Measurements from ENCODE around the gene DDX46. TPM values are rescaled to one million over a fixed set of nuclear protein-coding genes. Genes with fewer than 3 reads are reported as not detected.
"Not testable (repeated sequence)": the region's sequence is repeated elsewhere in the genome, so short reads cannot be mapped to it uniquely, and the experiment has no call there.

The DDX46 gene
- total RNA-seq, 1 experiment from 2014 or later, result 18.1 TPM

- in situ Hi-C loops (cut with HindIII; ENCODE audit: low sequenced_read_pairs), result no loop called here
- DNase-seq (ENCODE audit: low spot score), result no peak
Measured at GRCh38 chr5:134833340-134834032, 74.9 kb downstream of the DDX46 start.

- in situ Hi-C loops (cut with HindIII; ENCODE audit: low sequenced_read_pairs), result no loop called here
- DNase-seq (ENCODE audit: low spot score), result no peak
Measured at GRCh38 chr5:134835623-134836022, 77.0 kb downstream of the DDX46 start.

DNA sequence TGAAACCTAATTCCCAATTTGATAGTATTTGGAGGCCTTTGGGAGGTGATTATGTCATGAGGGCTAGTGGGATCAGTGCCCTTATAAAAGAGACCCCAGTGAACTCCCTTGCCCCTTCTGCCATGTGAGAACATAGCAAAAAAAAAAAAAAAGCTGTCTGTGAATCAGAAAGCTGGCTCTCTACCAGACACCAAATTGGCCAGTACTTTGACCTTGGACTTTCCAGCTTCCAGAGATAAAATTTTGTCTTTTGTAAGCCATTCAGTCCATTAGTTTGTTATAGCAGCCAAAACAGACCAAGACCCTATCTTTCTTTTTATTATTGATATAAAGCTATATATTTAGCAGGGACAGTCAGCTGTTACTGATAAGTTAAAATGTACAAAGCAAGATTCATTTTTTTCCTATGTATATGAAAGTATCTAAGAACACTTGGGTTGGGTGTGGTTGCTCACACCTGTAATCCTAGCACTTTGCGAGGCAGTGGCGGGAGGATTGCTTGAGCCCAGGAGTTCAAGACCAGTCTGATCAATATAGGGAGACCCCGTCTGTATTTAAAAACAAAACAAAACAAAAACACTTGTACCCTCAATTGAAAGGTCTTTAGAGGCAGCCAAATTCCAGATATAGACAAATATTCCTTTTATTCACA, 79.1 kb downstream of the DDX46 start:
- DNase-seq (ENCODE audit: low spot score), result no peak
- in situ Hi-C loops (cut with HindIII; ENCODE audit: low sequenced_read_pairs), result no loop called here

GRCh38 chr5:134838361-134838760, 79.8 kb downstream of the DDX46 start:
- DNase-seq (ENCODE audit: low spot score); in situ Hi-C loops (cut with HindIII; ENCODE audit: low sequenced_read_pairs): not testable (repeated sequence)

GRCh38 chr5:134840811-134841210, 82.2 kb downstream of the DDX46 start:
- in situ Hi-C loops (cut with HindIII; ENCODE audit: low sequenced_read_pairs), result no loop called here

GRCh38 chr5:134844252-134844651, 85.7 kb downstream of the DDX46 start:
- in situ Hi-C loops (cut with HindIII; ENCODE audit: low sequenced_read_pairs), result no loop called here
- no peak for DNase-seq (ENCODE audit: low spot score)

More at GRCh38 chr5:134840811-134841210, 82.2 kb downstream of the DDX46 start:
- DNase-seq (ENCODE audit: low spot score), result no peak

GRCh38 chr5:134845335-134845851, 86.8 kb downstream of the DDX46 start:
- no peak for DNase-seq (ENCODE audit: low spot score)
- in situ Hi-C loops (cut with HindIII; ENCODE audit: low sequenced_read_pairs), result no loop called here

DNA sequence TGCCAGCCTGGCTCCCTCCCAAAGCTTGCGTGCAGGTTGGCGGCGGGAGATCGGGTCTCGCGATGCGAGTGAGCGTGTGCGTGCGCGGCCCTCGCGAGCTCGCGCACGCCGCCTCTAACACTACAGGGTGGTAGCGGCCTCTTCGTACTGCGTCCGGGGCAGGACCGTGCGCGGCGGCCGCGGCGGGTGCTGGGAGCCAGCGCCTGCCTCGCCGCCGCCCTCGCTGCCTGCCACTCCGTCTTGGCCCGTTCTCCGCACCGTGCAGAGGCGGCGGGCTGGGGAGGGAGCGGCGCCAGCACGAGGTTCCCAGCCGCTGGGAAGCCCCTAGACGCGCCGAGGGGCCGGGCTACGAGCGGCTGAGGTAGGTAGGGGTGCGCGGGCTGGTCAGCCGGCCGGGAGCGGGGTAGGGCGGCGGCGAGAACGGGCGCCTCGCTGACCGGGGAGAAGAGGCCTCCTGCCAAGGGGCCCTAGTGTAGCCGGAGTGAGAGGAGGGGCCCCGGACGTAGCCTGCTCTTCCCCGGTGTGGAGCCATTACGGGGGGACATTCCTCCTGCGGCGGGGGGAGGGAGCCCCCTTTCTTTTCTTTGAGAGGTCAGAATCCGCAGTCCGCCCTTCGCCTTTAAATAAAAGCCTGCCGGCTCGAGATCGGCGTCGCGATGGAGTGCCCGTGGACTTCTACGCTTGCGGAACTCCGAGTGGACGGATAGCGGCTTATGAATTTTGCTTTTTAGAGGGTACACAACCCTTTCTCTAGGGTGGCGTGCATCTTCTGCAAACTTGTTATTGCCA, 87.5 kb downstream of the DDX46 start, which contains the start of gene C5orf24:
Gene C5orf24 (plus strand): TSS at position 117 of the 789 bp plus-strand sequence. CDS start 8,933 bp downstream, outside the sequence.
- peak; percentile 95 for DNase-seq (ENCODE audit: low spot score)
- in situ Hi-C loops (cut with HindIII; ENCODE audit: low sequenced_read_pairs), result no loop called here

DNA sequence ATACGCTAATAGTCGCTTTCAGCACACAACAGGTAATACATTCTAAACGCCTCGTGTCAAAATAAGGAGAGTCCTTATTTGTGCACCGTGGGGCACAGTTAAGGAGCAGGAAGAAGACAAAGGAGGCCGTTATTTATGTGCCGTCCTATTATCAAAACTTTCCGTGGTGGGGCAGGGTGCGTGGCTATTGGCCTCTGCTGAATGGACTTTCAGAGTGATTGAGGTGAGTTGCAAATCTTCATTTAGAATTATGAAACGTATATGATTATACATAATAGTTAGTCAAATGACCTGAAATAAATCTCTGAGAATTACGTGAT, 88.0 kb downstream of the DDX46 start:
- DNase-seq (ENCODE audit: low spot score), result no peak
- in situ Hi-C loops (cut with HindIII; ENCODE audit: low sequenced_read_pairs), result no loop called here

DNA sequence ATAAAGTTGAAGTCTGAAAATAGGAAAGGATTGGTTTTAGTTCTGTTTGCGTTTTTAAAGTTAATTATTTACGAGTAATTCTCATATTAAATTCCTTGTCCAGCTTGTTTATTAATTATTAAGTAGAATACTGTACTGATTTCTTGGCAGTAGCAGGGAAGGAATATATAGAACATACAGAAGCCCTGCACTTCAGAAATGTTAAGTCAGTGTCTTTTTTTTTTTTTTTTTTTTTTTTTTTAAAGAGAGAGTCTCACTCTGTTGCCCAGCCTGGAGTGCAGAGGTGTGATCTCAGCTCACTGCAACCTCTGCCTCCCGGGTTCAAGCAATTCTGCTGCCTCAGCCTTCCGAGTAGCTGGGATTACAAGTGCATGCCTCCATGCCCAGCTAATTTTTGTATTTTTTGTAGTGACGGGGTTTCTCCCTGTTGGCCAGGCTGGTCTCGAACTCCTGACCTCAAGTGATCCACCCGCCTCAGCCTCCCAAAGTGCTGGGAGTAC, 90.9 kb downstream of the DDX46 start:
- DNase-seq (ENCODE audit: low spot score); in situ Hi-C loops (cut with HindIII; ENCODE audit: low sequenced_read_pairs): not testable (repeated sequence)

- in situ Hi-C loops (cut with HindIII; ENCODE audit: low sequenced_read_pairs), result no loop called here
- peak; percentile 44 for DNase-seq (ENCODE audit: low spot score)
Measured at GRCh38 chr5:134851307-134851923, 92.8 kb downstream of the DDX46 start.

- DNase-seq (ENCODE audit: low spot score); in situ Hi-C loops (cut with HindIII; ENCODE audit: low sequenced_read_pairs): not testable (repeated sequence)
Measured at GRCh38 chr5:134856465-134856864, 97.9 kb downstream of the DDX46 start.

DNA sequence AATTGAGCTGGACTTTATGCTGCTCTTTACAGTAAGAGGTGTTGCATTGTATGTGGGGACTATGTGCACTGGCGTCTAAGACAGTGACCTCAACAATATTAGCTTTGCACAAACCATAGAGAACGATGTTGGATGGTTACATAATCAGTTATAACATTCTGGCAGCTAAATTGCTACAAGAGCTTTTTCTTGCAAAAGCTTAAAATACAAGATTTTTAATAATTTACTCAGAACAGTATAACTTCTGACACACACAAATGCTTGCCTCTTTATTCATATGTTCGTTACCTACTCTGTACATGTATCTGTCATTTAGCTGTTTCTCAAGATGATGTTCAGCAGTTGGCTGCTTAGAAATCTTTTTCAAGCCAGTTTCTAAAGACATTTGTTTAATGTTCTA, 98.8 kb downstream of the DDX46 start:
- peak; percentile 59 for DNase-seq (ENCODE audit: low spot score)
- in situ Hi-C loops (cut with HindIII; ENCODE audit: low sequenced_read_pairs), result no loop called here

GRCh38 chr5:134864707-134865106, 106.1 kb downstream of the DDX46 start:
- no peak for DNase-seq (ENCODE audit: low spot score)
- in situ Hi-C loops (cut with HindIII; ENCODE audit: low sequenced_read_pairs), result no loop called here

DNA sequence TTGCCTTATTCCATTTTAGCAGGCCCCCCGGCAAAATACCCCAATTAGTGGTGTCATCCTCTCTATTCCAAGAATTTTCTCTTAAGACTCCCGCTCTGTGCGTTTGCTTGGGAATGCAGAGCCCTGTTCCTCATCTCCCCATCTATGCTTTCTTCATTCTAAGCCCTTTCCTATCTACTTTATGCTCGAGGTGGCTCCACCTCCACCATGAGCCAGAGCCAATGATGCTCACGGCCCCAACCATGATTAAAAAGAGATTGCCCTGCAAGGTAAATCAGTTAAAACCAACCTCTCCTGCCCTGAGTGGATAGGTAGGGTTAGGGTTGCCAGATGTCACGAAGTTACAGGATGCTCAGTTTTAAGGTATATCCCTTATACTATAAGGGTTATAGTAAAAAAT, 114.9 kb downstream of the DDX46 start:
- in situ Hi-C loops (cut with HindIII; ENCODE audit: low sequenced_read_pairs), result no loop called here
- peak; percentile 14 for DNase-seq (ENCODE audit: low spot score)

- in situ Hi-C loops (cut with HindIII; ENCODE audit: low sequenced_read_pairs), result no loop called here
Measured at GRCh38 chr5:134873987-134874830, 115.6 kb downstream of the DDX46 start, which contains the start of gene TXNDC15. TSS of gene TXNDC15 (plus strand) at chr5:134874371. CDS start at chr5:134874428, 57 bp downstream.

GRCh38 chr5:134874831-134875655, 116.5 kb downstream of the DDX46 start:
- in situ Hi-C loops (cut with HindIII; ENCODE audit: low sequenced_read_pairs), result no loop called here
- peak; percentile 86 for DNase-seq (ENCODE audit: low spot score)

More at GRCh38 chr5:134873987-134874830, 115.6 kb downstream of the DDX46 start, which contains the start of gene TXNDC15:
- DNase-seq (ENCODE audit: low spot score), result peak; percentile 85

Measured in G401 (cell line).